ENCODE data around the gene AHCYL2. TPM values are rescaled to one million over a fixed set of nuclear protein-coding genes. Genes with fewer than 3 reads are reported as not detected.

AHCYL2 gene
- total and polyA plus RNA-seq, 2 donors (not counting 1 experiment from before 2014, with no cell fraction given), result 8.8 to 26.2 TPM

DNA sequence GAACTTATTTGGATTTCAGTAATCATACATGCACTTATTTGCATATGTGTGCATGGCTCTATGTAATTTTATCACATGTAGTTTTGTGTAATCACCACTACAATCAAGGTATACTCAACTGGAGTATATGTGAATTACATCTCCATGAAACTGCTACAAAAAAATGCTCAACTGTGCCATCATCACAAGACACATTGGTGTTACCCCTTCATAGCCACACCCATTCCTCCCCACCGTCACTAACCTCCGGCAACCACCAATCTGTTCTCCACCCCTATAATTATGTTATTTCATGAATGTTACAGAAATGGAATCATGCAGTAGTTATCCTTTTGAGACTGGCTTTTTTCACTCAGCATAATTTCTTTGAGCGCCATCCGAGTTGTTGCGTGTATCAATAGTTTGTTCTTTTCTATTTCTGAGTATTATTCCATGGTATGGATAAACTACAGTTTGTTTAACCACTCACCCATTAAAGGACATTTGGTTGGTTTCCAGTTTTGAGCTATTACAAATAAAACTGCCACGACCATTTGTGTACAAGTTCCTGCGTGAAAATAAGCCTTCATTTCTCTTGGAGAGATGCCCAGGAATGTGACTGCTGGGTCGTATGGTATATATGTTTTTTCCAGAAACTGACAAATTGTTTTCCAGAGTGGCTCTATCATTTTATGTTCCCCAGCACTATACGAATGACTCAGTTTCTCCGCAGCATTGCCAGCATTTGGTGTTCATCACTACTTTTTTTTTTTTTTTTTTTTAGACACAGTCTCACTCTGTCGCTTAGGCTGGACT is 47.7 kb upstream of the AHCYL2 start:
- Histone ChIP-seq H3K9me3 (ENCODE audit: control extremely low read depth in 1 of 3, control insufficient read depth in 2 of 3, insufficient read depth in 1 of 3, low read length in 2 of 3) (no peaks in the 10 kb centered on the region), H3K4me3 (ENCODE audit: control extremely low read depth in 1 of 5, extremely low read depth in 1 of 5, insufficient read depth in 1 of 5, low read depth in 2 of 5, low read length in 4 of 5) (no peak overlapping the region), H3K27me3 (replicated peaks in 1 of 4; ENCODE audit: control extremely low read depth in 1 of 4, control insufficient read depth in 3 of 4, insufficient read depth in 4 of 4, low read length in 3 of 4) (no peaks in the 10 kb centered on the region), H3K9ac (ENCODE audit: low read length) (no peak overlapping the region), H3K36me3 (replicated peaks in 1 of 2; ENCODE audit: control extremely low read depth in 1 of 2, control insufficient read depth in 1 of 2, extremely low read depth in 1 of 2, insufficient read depth in 2 of 2, low read length in 1 of 2) (no peaks in the 10 kb centered on the region), H3K4me2 (replicated peaks; ENCODE audit: low read depth, low read length, poor library complexity, severe bottlenecking) (no peak overlapping the region), H3K79me2 (ENCODE audit: control insufficient read depth, insufficient read depth, low read length) (no peaks in the 10 kb centered on the region), H4K20me1 (ENCODE audit: control insufficient read depth, insufficient read depth, low read length, poor library complexity, severe bottlenecking) (no peaks in the 10 kb centered on the region), H2AFZ (ENCODE audit: insufficient read depth, low read depth, low read length, poor library complexity, severe bottlenecking) (no peak overlapping the region), H3K27ac (ENCODE audit: low read length in 2 of 2) (no peak overlapping the region), H3K4me1 (ENCODE audit: control insufficient read depth in 2 of 2, insufficient read depth in 2 of 2, low read length in 2 of 2) (no peaks in the 10 kb centered on the region)
- 94% methylated on average over 3 of the region's 11 CpGs for WGBS (ENCODE audit: insufficient coverage)
- ChIA-PET CTCF (interaction anchor here (0.7 to 1.6 kb wide), 3 partner anchors 13 to 55 kb away, joined by 4 read pairs; no protein-coding TSS in a partner anchor), POLR2A (no interaction called here)
- intact Hi-C loops (cut with micrococcal nuclease), result no loop called here
- Mint-ChIP-seq H3K9me3 (ENCODE audit: insufficient read depth) (no peaks in the 10 kb centered on the region), H3K4me3 (no peak overlapping the region), H3K27me3 (no peaks in the 10 kb centered on the region), H3K4me1 (no peaks in the 10 kb centered on the region), H3K27ac (no peak overlapping the region)
- DNase-seq (no peak), ATAC-seq (ENCODE audit: low read depth) (no peak)
- TF ChIP-seq EZH2 (IDR thresholded peaks at IDR 0.05; ENCODE audit: borderline replicate concordance, insufficient read depth, low read depth, low read length, poor library complexity, severe bottlenecking), result no peak
- TF ChIP-seq CTCF (IDR thresholded peaks at IDR 0.05), result no peak

DNA sequence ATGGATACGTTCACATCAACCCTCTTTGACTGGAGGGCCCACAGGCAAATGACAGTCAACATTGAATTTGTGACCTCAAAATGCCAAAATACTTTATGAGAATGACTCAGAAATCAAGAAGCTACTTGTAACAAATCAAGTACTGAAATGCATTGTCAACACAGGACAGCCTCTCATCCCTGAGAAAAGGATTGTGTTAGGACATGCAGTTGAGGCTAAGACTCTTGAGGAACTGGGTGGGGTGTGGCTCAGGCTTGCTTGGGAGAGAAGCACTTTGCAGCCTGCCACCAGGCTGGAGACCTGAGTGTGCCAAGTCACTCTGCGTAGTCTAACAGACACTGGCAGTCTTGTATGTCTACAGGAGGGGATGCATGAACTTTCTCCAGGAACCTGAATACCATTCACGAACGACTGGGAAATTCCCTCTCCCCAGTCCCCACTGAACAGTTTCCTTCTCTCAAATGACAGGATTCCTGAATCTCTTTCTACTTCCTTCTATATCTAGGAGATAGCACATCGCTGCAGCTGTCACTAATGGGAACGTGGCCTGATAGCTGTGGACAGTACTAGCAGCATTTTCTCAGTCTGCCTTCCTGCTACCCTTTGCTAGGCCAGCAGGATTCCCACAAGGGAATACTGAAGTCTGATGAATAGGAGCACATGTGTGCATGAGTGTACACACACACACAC is 39.7 kb upstream of the AHCYL2 start:
- no peaks in the 10 kb centered on the region for H3K9me3 Mint-ChIP-seq (ENCODE audit: insufficient read depth)
- H3K27ac Mint-ChIP-seq, result no peak overlapping the region
- Histone ChIP-seq H4K20me1 (ENCODE audit: control insufficient read depth, insufficient read depth, low read length, poor library complexity, severe bottlenecking) (no peaks in the 10 kb centered on the region), H3K4me1 (ENCODE audit: control insufficient read depth in 2 of 2, insufficient read depth in 2 of 2, low read length in 2 of 2) (peaks cover 15 to 17% of the 10 kb centered on the region in 2 donors), H3K27me3 (replicated peaks in 1 of 4; ENCODE audit: control extremely low read depth in 1 of 4, control insufficient read depth in 3 of 4, insufficient read depth in 4 of 4, low read length in 3 of 4) (peaks cover 0 to 17% (median 11%) of the 10 kb centered on the region in 4 experiments), H3K36me3 (replicated peaks in 1 of 2; ENCODE audit: control extremely low read depth in 1 of 2, control insufficient read depth in 1 of 2, extremely low read depth in 1 of 2, insufficient read depth in 2 of 2, low read length in 1 of 2) (no peaks in the 10 kb centered on the region), H3K4me2 (replicated peaks; ENCODE audit: low read depth, low read length, poor library complexity, severe bottlenecking) (no peak overlapping the region), H2AFZ (ENCODE audit: insufficient read depth, low read depth, low read length, poor library complexity, severe bottlenecking) (no peak overlapping the region), H3K27ac (ENCODE audit: low read length in 2 of 2) (no peak overlapping the region), H3K9me3 (ENCODE audit: control extremely low read depth in 1 of 3, control insufficient read depth in 2 of 3, insufficient read depth in 1 of 3, low read length in 2 of 3) (no peaks in the 10 kb centered on the region), H3K79me2 (ENCODE audit: control insufficient read depth, insufficient read depth, low read length) (no peaks in the 10 kb centered on the region), H3K4me3 (ENCODE audit: control extremely low read depth in 1 of 5, extremely low read depth in 1 of 5, insufficient read depth in 1 of 5, low read depth in 2 of 5, low read length in 4 of 5) (no peak overlapping the region), H3K9ac (ENCODE audit: low read length) (no peak overlapping the region)
- no peak for ATAC-seq (ENCODE audit: low read depth)
- H3K4me1 Mint-ChIP-seq, result peaks cover 22% of the 10 kb centered on the region
- H3K4me3 Mint-ChIP-seq, result no peak overlapping the region
- H3K27me3 Mint-ChIP-seq, result peaks cover 13% of the 10 kb centered on the region
- intact Hi-C loops (cut with micrococcal nuclease), result no loop called here
- CTCF ChIA-PET, result interaction anchor here (0.6 kb wide), 1 partner anchor 21 kb away, joined by 3 read pairs; no protein-coding TSS in a partner anchor
- POLR2A ChIA-PET, result interaction anchor here (0.7 kb wide), 1 partner anchor 87 kb away, joined by 3 read pairs; no protein-coding TSS in a partner anchor
- 85% methylated on average over 5 of the region's 6 CpGs for WGBS (ENCODE audit: insufficient coverage)
- no peak for DNase-seq
- TF ChIP-seq CTCF (IDR thresholded peaks at IDR 0.05) (no peak), EZH2 (IDR thresholded peaks at IDR 0.05; ENCODE audit: borderline replicate concordance, insufficient read depth, low read depth, low read length, poor library complexity, severe bottlenecking) (no peak)

Measured in B cell (primary cell).